Colon (tissue), 2 donors: ENCODE measurements around the gene PARP6.
"Not testable (repeated sequence)": the region's sequence is repeated elsewhere in the genome, so short reads cannot be mapped to it uniquely, and the experiment has no call there.

ENCODE experiments used
- FAIRE-seq: peaks from 2 replicates; lab custom pipeline; 2012; peaks lifted over from hg19 to GRCh38; lab: Jason Lieb, UNC
- donor health status: control.
- donor health status: control.

PARP6 gene

GRCh38 chr15:72278737-72279136 lies 6.4 kb upstream of the PARP6 start:
- no peak for FAIRE-seq

GRCh38 chr15:72276326-72276700 lies 4.0 kb upstream of the PARP6 start:
- FAIRE-seq, result no peak

DNA sequence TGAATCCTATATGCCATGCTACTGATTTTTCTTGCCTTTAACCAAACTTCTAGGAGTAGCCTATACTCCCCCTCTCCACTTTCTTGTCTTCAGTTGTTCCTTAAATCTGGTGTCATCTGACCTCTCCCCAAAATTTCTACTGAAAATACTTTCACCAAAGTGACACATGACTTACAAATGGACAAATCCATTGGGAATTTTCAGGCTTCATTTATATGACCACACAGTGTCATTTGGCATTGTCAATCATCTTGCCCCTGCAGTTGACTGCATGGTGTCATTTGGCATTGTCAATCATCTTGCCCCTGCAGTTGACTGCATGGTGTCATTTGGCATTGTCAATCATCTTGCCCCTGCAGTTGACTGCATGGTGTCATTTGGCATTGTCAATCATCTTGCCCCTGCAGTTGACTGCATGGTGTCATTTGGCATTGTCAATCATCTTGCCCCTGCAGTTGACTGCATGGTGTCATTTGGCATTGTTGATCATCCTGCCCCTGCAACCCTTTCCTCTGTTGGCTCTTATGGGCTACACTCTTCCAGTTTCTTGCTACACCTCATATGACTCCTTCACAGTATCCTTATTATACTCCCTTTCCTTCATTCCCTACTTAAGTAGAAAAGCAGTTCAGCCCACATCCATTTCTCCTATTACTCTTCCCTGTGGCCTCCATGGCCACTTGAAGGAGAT lies 3.4 kb upstream of the PARP6 start:
- not testable (repeated sequence) for FAIRE-seq

- no peak for FAIRE-seq
Observed at GRCh38 chr15:72272997-72273352, 621 bp upstream of the PARP6 start.

DNA sequence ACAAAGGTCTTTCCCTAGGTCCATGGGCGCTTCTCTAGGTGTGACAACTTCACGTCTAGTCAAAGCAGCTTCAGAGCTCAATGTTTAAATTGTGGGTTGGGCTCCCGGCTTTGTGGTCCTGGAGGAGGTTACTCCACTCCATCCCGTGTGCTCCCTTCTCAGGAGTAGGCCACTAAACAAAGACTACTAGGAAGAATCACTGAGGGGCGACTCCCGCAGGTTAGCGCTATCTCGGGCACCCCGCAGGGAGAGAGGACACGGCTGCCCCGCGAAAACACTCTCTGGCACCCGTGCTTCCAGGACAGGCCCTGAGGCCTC lies 500 bp downstream of the PARP6 start:
- FAIRE-seq, result no peak

- FAIRE-seq, result no peak
Observed at GRCh38 chr15:72271221-72271620, 1.1 kb downstream of the PARP6 start.

DNA sequence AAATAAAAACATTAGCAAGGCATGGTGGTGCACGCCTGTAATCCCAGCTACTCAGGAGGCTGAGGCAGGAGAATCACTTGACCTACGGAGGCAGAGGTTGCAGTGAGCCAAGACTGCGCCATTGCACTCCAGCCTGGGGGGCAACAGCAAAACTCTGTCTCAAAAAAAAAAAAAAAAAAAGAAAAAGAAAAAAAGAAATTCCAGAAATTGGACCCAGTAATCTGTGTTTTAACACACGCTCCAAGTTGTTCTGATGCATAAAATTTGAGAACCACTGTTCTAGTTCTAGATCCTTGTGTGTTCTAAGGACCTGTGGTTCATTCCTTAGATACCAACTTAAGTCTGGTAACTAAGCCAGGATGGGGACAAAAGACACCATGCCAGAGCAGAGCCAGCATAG lies 2.6 kb downstream of the PARP6 start:
- FAIRE-seq, result no peak

DNA sequence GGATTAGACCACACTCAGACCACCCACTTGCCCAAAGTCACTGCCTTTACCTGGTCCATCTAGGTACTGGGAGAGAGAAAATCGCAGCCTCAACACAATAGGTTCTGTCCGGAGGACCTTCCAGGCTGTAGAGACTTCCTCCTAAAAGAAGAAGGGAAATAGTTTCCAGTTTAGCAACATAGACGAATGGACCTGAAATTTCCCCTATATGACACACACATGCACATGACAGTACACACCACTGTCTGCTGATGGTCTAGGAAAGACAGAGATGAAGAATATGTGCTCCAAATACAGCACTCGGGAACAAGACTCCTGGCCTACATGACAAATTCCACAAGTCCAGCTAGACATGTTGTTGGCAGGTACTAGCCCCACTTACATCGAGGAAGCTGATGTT lies 7.3 kb downstream of the PARP6 start:
- no peak for FAIRE-seq

DNA sequence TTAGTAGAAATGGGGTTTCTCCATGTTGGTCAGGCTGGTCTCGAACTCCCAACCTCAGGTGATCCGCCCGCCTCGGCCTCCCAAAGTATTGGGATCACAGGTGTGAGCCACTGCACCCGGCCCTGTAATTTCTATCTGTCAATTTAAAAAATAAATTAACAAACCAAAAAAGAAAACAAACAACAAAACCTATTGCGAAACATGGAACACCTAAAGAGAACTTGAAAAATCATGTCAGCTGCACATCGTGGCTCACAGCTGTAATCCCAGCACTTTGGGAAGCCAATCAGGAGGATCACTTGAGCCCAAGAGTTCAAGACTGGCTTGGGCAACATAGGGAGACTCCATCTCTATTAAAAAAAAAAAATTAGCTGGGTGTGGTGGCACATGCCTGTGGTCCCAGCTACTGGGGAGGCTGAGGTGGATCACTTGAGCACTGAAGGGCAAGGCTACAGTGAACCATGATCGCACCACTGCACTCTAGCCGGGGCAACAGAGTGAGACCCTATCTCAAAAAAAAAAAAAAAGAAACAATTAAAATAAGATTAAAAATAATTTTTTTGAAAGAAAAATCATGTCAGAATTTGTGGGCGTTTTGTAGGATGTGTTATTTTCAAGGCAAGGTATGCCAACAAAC lies 19.6 kb downstream of the PARP6 start:
- no peak for FAIRE-seq

DNA sequence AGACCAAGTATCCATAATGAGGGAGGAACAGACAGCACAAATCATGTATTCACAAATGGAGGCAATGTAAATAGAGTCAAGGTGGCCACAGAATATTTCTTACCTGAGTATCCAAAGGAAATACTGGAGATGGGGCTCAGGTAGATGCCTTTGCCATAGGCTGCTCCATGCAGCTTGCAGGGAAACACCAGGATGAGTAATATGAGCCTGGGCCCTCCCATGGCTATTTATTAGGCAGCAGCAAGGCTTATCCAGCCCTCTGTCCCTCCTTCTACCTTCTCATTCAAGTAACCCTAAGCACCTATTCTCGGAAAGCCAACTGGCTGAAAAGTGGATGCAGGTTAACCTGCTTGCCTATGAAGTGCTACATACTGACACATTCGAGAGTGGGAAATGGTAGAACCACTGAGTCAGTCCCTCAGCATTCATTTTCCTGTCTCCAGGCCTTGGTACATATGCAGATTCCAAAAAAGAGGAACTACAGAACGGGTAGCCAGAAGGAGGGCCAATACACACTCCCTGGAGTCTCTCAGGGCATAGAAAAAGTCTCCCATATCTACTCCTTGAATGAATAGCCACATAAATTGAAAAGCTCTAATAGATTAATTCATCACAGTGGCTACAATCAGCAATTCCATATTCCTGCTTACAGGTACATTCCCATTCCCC lies 23.1 kb downstream of the PARP6 start:
- FAIRE-seq, result no peak

DNA sequence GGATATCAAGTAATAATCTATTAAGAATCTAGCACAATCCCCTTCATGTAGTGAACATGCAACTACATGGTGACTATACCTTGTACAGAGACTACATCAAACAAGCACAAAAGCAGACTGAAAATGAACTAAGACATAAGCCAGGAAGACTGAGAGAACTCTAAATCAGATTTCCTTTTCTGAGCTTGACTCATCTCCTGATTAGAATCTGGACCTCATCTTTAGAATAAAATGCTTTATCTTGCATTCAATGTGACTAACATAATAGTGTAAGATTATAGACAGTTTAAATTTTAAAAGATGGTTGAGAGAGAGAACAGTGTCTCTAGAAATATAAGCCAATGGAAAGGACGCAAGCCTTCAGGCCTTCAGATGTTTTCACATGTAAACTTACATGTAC lies 23.8 kb downstream of the PARP6 start:
- FAIRE-seq, result no peak

DNA sequence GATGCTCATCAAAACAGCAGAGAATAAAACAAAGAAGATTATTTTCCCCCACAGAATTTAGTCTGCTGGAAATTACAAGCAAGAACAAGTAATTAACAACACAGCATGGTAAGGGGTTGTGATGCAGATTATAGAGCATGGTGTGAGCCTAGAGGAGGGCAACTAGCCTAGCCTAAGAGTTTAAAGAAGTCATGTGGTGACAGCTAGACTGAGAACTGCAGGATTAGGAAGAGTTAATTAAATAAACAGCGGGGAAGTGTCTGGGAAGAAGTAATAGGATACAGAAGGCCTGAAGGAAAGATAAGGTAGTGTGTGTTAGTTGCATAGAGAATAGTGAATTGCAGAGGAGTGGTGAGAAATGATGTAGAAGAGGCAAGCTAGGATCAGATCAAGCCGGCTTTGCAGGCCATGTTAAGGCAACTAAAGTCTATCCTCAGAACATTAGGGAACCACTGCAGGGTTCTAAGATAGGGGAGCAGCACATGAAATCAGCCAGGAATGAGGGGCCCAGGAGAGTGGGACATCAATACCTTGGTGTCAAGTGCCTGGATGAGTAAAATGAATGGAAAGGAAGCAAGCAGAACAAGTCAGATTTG lies 29.5 kb downstream of the PARP6 start:
- no peak for FAIRE-seq

DNA sequence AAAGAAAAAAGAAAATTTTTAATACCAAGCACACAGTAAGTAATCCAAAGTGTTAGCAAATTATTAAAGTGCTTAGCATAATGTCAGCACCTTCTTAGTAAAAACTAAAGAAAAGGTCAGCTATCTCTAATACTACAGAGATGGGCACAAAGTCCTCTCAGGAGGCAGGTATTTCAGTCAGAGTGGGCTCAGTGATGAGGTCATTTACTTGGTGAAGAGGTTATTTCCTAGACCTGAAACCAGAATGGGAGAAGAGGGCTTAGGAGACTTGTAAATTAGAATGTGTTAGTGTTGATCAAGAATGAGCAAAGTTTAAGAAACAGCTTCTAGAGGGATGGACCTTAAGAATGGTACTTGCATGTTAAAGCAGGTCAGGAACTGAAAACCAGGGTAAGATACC lies 32.7 kb downstream of the PARP6 start:
- FAIRE-seq, result no peak

GRCh38 chr15:72238586-72238985 lies 33.8 kb downstream of the PARP6 start:
- FAIRE-seq, result no peak

GRCh38 chr15:72237853-72238224 lies 34.5 kb downstream of the PARP6 start:
- FAIRE-seq, result no peak

- FAIRE-seq, result no peak
Observed at GRCh38 chr15:72237029-72237852, 35.1 kb downstream of the PARP6 start.

DNA sequence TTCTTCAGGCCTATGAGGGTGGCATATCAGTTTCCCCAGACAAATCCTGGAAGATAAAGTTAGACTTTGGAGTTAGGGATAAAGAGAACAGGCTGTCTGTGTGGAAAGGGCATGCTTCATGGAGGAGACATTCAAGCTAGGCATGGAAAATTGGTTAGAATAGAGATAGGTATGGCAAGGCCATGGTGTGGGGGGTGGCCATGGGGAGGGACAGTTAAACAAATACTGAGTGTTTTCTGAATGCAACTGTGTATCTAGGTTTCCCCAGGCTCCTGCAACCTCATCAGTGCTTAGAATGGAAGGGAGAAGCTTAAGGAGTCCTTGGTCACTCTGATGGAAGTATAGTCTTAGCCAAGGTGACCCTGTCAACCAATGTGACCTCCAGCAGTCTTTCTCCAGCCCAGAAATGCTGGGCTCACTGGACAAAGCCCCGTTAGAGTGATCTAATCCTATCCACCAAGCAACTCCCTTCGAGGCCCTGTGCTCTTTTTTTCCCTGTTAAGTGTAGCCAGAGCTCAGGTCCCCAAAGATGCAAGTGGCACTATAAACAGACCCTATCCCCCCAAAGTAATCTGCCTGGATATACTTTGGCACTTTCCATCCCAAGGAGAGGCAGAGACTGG lies 35.9 kb downstream of the PARP6 start:
- no peak for FAIRE-seq

- no peak for FAIRE-seq
Observed at GRCh38 chr15:72235298-72235697, 37.1 kb downstream of the PARP6 start.

GRCh38 chr15:72233769-72234168 lies 38.6 kb downstream of the PARP6 start:
- no peak for FAIRE-seq

DNA sequence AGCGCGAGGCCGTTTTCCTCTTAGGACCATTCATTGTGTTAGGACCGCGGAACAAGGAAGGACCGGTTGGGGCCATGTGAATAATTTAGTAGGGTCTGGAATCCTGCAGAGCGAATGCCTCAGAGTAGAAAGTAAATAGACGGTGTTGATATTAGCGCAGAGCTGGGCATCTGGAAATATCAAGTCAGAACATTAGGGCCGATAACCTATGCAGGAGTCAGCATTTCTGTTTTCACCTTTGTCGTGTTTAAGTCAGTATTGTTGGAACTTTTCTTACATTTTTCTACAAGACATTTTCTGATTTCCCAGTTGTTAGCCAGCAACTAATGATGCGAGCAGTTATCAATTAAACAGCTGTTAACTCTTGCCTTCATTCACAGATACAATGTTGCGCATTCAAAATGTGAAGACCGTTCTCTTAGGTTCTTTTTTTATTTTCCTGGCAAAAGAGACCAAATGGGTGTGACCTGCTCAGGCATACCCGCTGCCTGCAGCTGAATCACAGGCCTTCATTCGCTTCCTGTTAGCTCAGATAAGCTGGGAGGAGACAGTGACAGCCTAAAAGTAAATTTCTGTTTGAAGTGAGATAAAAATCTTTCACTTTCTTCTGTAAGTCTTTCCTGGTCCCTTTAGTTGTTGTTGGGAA lies 40.4 kb downstream of the PARP6 start:
- FAIRE-seq, result no peak

DNA sequence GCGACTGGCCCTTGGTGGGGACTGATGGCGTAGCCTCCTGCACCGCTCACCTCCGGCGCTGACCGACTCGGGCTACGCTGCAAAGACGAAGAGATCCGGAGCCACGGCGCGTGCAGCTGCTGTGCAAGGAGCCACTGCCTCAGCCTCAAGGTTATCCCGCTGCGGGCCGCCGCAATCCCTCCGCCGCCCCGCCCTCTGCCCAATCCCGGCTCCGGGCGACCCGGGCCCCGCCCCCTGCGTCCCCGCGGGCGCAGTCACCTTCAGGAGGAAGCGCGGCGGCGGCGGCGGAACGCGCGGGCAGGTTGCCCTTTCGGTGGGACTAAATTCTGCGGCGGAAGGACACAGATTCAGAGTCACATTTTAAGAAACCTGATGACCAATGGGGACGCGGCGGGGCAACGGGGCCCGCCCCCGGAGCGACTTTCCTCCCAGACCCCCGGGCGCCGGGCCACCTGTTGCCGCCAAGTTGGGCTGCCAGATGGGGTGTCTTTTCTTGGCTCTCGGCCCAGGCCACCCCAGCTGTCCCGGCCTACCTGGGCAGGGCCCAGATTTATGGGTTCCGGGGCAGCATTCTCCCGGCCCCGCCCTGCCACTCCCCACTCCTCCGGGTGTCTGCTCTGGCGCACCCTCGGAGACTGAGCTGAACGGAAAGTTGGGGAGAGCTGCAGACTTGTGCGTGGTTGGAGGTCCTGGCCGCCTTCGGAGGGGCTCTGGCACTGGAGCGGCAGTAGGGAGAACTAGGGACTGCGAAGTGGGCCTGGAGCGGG lies 41.1 kb downstream of the PARP6 start, which contains the start of gene PKM:
PKM (minus strand) TSS at position 125 of the 767 bp plus-strand sequence. CDS start 12,093 bp downstream, outside the sequence.
- no peak for FAIRE-seq
